ENCODE measurements around the gene COG3.

The COG3 gene

DNA sequence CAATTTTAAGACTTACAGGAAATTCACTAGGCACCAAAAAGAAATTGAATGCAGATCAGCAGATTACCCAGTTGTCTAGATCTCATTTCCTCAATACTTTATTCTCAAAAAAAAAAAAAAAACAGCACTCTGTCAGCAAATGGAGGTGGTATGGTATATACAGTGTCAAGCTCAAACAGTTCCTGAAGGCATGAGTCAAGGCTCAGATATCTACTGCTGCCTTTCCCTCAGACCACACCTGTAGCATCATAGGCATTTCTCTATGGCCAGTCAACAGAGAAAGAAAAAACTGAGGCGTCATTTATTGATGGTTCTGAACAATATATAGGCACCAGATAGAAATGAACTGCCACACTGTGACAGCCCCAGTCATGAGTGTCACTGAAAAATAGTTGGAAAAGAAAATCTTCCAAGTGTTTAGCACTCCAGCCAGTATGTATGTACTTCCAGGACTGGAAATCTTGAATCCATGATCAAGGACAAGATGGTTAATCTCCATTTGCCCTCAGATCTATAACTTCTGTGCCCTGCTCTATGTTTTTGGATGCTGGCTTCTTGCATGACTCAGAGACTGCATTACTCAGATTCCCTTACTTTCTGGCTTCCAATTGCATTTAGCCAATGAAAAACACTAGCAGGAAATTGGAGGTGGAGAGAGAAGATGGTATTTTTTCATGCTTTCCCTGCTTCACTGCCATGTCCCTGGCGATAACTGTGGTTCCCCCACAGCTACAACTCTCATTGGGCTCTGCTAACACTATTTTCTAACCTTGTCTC lies 8.4 kb upstream of the COG3 start:
- Mint-ChIP-seq H3K4me3 (no peak overlapping the region), H3K27ac (no peak overlapping the region), H3K36me3 (ENCODE audit: low read depth) (no peaks in the 10 kb centered on the region), H3K9me3 (peaks cover 18% of the 10 kb centered on the region), H3K4me1 (peaks cover 6% of the 10 kb centered on the region), H3K27me3 (ENCODE audit: low read depth, poor library complexity) (peaks cover 45% of the 10 kb centered on the region)
- no peak for DNase-seq
- TF ChIP-seq, protein P1, sequence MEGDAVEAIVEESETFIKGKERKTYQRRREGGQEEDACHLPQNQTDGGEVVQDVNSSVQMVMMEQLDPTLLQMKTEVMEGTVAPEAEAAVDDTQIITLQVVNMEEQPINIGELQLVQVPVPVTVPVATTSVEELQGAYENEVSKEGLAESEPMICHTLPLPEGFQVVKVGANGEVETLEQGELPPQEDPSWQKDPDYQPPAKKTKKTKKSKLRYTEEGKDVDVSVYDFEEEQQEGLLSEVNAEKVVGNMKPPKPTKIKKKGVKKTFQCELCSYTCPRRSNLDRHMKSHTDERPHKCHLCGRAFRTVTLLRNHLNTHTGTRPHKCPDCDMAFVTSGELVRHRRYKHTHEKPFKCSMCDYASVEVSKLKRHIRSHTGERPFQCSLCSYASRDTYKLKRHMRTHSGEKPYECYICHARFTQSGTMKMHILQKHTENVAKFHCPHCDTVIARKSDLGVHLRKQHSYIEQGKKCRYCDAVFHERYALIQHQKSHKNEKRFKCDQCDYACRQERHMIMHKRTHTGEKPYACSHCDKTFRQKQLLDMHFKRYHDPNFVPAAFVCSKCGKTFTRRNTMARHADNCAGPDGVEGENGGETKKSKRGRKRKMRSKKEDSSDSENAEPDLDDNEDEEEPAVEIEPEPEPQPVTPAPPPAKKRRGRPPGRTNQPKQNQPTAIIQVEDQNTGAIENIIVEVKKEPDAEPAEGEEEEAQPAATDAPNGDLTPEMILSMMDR (IDR thresholded peaks at IDR 0.05): no peak

DNA sequence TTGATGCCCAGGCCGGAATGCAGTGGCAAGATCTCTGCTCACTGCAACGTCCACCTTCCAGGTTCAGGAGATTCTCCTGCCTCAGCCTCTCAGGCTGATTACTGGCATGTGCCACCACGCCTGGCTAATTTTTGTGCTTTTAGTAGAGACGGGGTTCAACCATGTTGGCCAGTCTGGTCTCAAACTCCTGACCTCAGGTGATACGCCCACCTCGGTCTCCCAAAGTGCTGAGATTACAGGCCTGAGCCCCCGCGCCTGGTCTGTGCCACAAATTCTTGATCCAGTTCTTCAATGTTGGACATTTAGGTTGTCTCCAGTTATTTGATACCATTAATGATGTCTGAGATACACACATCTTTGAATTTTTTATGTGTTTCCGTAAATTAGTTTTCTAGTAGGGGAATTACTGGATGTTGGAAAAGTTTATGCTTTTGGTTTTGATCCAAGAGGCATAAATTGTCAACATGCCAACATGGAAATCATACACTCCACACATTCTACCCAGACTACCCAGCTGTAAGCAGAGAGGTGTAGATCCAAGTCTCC lies 525 bp upstream of the COG3 start:
- Mint-ChIP-seq H3K4me1 (peaks cover 29% of the 10 kb centered on the region), H3K27me3 (ENCODE audit: low read depth, poor library complexity) (peaks cover 40% of the 10 kb centered on the region), H3K36me3 (ENCODE audit: low read depth) (peaks cover 11% of the 10 kb centered on the region), H3K4me3 (peak overlapping the region; percentile 96), H3K27ac (peak overlapping the region; percentile 99), H3K9me3 (peaks cover 8% of the 10 kb centered on the region)
- DNase-seq: no peak
- TF ChIP-seq, protein P1 (IDR thresholded peaks at IDR 0.05): no peak

DNA sequence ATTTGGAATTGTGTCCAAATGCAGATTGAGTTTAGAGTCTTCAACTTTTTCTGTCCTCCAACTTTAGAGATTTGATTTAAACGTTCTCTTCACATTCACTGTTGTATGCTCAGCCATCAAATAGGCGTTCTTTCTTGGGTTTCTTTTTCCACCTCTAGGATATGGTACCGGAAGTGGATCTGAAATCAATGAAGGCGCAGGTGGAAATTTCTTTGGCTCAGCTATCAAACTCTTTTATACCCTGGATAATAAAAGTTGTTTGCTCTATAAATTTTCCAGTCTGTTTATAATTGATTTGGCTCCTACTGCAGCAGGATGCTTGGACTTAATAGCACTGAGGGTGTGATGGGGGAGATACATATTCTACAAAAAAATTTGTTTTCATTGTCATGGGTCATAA lies 1.6 kb downstream of the COG3 start:
- Mint-ChIP-seq H3K4me1 (peaks cover 29% of the 10 kb centered on the region), H3K27ac (peak overlapping the region; percentile 77)

DNA sequence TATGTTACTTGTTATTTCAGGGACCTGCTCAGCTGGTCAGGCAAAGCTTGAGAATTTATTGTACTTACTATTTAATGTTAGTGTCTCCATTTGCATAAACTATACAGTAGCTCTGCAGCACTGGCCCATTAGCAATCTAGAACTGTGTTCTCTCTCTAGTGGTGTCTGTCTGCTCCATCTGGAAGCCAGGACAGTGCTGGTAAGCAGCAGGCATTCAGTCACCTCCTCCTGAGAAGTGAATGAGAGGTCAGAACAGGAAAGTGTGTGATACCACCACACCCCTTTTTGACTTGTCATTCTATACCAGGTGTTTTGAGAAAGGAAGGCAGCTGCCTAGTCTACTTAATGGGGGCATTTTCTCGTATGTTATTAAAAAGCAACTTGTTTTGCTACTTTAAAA lies 3.9 kb downstream of the COG3 start:
- Mint-ChIP-seq H3K27ac (no peak overlapping the region), H3K36me3 (ENCODE audit: low read depth) (peaks cover 51% of the 10 kb centered on the region), H3K9me3 (peaks cover 31% of the 10 kb centered on the region), H3K4me1 (peaks cover 29% of the 10 kb centered on the region), H3K4me3 (no peak overlapping the region), H3K27me3 (ENCODE audit: low read depth, poor library complexity) (peaks cover 2% of the 10 kb centered on the region)
- TF ChIP-seq, protein P1 (IDR thresholded peaks at IDR 0.05): no peak
- no peak for DNase-seq

More for the DNA sequence above, 1.6 kb downstream of the COG3 start:
- DNase-seq: no peak
- Mint-ChIP-seq H3K27me3 (ENCODE audit: low read depth, poor library complexity) (peaks cover 24% of the 10 kb centered on the region), H3K4me3 (peak overlapping the region; percentile 96), H3K9me3 (peaks cover 13% of the 10 kb centered on the region), H3K36me3 (ENCODE audit: low read depth) (peaks cover 32% of the 10 kb centered on the region)
- TF ChIP-seq, protein P1 (IDR thresholded peaks at IDR 0.05): no peak

DNA sequence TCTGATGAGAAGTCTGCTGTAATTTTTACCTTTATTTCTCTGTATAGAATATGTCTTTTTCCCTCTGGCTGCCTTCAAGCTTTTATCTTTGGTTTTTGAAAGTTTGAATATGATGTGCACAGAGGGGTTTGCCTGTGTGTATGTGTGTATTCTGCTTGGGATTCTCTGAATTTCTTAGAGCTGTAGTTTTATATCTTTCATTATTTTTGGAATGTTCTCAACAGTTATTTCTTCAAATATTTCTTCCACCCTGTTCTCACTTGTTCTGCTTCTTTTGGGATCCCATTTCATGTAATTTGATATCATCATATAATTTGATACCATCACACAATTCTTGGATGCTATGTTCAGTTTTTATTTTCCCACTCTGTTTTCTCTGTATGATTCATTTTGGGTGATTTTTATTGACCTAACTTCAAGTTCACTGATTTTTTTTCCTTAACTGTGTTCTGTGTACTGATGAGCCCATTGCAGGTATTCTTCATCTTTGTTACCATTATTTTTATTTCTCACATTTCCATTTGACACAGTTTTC lies 7.5 kb downstream of the COG3 start:
- Mint-ChIP-seq H3K27ac (no peak overlapping the region), H3K9me3 (peaks cover 31% of the 10 kb centered on the region), H3K4me1 (peaks cover 4% of the 10 kb centered on the region), H3K27me3 (ENCODE audit: low read depth, poor library complexity) (no peaks in the 10 kb centered on the region), H3K36me3 (ENCODE audit: low read depth) (peaks cover 55% of the 10 kb centered on the region), H3K4me3 (no peak overlapping the region)
- TF ChIP-seq, protein P1 (IDR thresholded peaks at IDR 0.05): no peak
- DNase-seq: no peak
